ENCODE results near the gene PTPN1. TPM values are rescaled to one million over a fixed set of nuclear protein-coding genes. Genes with fewer than 3 reads are reported as not detected.

Gene PTPN1
- total RNA-seq, 1 experiment from 2014 or later: 65.2 TPM

DNA sequence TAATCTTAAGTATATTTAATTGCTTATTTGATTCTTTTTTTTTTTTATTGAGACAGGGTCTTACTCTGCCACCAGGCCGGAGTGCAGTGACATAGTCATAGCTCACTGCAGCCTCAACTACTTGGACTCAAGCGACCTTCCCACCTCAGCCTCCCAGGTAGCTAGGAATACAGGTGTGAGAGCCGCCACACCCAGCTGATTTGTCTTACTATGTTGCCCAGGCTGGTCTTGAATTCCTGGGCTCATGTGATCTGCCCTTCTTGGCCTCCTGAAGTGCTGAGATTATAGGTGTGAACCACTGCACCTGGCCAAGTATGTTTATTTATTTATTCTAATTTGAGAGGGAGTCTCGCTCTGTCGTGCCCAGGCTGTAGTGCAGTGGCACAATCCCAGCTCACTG is 38.2 kb downstream of the PTPN1 start:
- no peaks in the 10 kb centered on the region for H3K27me3 ChIP-seq (replicated peaks; ENCODE audit: control insufficient read depth, insufficient read depth, low read length)
- no peak overlapping the region for H3K4me3 ChIP-seq (ENCODE audit: low read depth, low read length)
- no peak overlapping the region for H3K27ac Mint-ChIP-seq (ENCODE audit: unreplicated experiment)
- BruUV-seq (replicated peaks): no TSS peak
- POLR2A ChIA-PET: interaction anchor here (0.7 to 1.0 kb wide), 2 partner anchors 13 to 48 kb away, joined by 3 to 4 read pairs; no protein-coding TSS in a partner anchor
- TF ChIP-seq, protein P1, sequence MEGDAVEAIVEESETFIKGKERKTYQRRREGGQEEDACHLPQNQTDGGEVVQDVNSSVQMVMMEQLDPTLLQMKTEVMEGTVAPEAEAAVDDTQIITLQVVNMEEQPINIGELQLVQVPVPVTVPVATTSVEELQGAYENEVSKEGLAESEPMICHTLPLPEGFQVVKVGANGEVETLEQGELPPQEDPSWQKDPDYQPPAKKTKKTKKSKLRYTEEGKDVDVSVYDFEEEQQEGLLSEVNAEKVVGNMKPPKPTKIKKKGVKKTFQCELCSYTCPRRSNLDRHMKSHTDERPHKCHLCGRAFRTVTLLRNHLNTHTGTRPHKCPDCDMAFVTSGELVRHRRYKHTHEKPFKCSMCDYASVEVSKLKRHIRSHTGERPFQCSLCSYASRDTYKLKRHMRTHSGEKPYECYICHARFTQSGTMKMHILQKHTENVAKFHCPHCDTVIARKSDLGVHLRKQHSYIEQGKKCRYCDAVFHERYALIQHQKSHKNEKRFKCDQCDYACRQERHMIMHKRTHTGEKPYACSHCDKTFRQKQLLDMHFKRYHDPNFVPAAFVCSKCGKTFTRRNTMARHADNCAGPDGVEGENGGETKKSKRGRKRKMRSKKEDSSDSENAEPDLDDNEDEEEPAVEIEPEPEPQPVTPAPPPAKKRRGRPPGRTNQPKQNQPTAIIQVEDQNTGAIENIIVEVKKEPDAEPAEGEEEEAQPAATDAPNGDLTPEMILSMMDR (IDR thresholded peaks at IDR 0.05; ENCODE audit: insufficient read depth in 1 of 2, low read depth in 1 of 2, low read length in 1 of 2, severe bottlenecking in 1 of 2, unreplicated experiment in 1 of 2): no peak
- no peak overlapping the region for H3K4me3 Mint-ChIP-seq (ENCODE audit: unreplicated experiment)
- no peaks in the 10 kb centered on the region for H3K9me3 Mint-ChIP-seq (ENCODE audit: unreplicated experiment)
- H3K9me3 ChIP-seq: no peaks in the 10 kb centered on the region
- no peaks in the 10 kb centered on the region for H3K27me3 Mint-ChIP-seq (ENCODE audit: insufficient read depth, unreplicated experiment)
- no peaks in the 10 kb centered on the region for H3K4me1 Mint-ChIP-seq (ENCODE audit: low read depth, unreplicated experiment)
- DNase-seq: no peak
- intact Hi-C loops (cut with micrococcal nuclease; ENCODE audit: unreplicated experiment): no loop called here
- H3K4me1 ChIP-seq: no peaks in the 10 kb centered on the region
- peaks cover 6% of the 10 kb centered on the region for H3K36me3 Mint-ChIP-seq (ENCODE audit: insufficient read depth, unreplicated experiment)
- H3K36me3 ChIP-seq (ENCODE audit: control insufficient read depth, insufficient read depth, low read length): no peaks in the 10 kb centered on the region
- CTCF ChIA-PET: no interaction called here

GRCh38 chr20:50550531-50550930 is 40.3 kb downstream of the PTPN1 start:
- Mint-ChIP-seq H3K4me1 (ENCODE audit: low read depth, unreplicated experiment) (no peaks in the 10 kb centered on the region), H3K4me3 (ENCODE audit: unreplicated experiment) (no peak overlapping the region), H3K9me3 (ENCODE audit: unreplicated experiment) (no peaks in the 10 kb centered on the region), H3K36me3 (ENCODE audit: insufficient read depth, unreplicated experiment) (peaks cover 6% of the 10 kb centered on the region), H3K27me3 (ENCODE audit: insufficient read depth, unreplicated experiment) (no peaks in the 10 kb centered on the region), H3K27ac (ENCODE audit: unreplicated experiment) (no peak overlapping the region)
- DNase-seq: no peak
- no peaks in the 10 kb centered on the region for H3K27me3 ChIP-seq (replicated peaks; ENCODE audit: control insufficient read depth, insufficient read depth, low read length)
- TF ChIP-seq, protein P1 (IDR thresholded peaks at IDR 0.05; ENCODE audit: insufficient read depth in 1 of 2, low read depth in 1 of 2, low read length in 1 of 2, severe bottlenecking in 1 of 2, unreplicated experiment in 1 of 2): no peak
- CTCF ChIA-PET: interaction anchor here (0.5 to 1.1 kb wide), 3 partner anchors 20 to 243 kb away, joined by 3 to 4 read pairs (median 3); no protein-coding TSS in a partner anchor
- intact Hi-C loops (cut with micrococcal nuclease; ENCODE audit: unreplicated experiment): no loop called here
- BruUV-seq (replicated peaks): no TSS peak
- no peak overlapping the region for H3K4me3 ChIP-seq (ENCODE audit: low read depth, low read length)
- POLR2A ChIA-PET: no interaction called here
- no peaks in the 10 kb centered on the region for H3K36me3 ChIP-seq (ENCODE audit: control insufficient read depth, insufficient read depth, low read length)
- H3K4me1 ChIP-seq: no peaks in the 10 kb centered on the region
- peaks cover 5% of the 10 kb centered on the region; the same call in 1 of the 2 replicates for H3K9me3 ChIP-seq

GRCh38 chr20:50551288-50551687 is 41.1 kb downstream of the PTPN1 start:
- peaks cover 6% of the 10 kb centered on the region for H3K36me3 Mint-ChIP-seq (ENCODE audit: insufficient read depth, unreplicated experiment)
- TF ChIP-seq, protein P1 (IDR thresholded peaks at IDR 0.05; ENCODE audit: insufficient read depth in 1 of 2, low read depth in 1 of 2, low read length in 1 of 2, severe bottlenecking in 1 of 2, unreplicated experiment in 1 of 2): no peak
- no peak overlapping the region for H3K27ac Mint-ChIP-seq (ENCODE audit: unreplicated experiment)
- no peaks in the 10 kb centered on the region for H3K9me3 Mint-ChIP-seq (ENCODE audit: unreplicated experiment)
- no peaks in the 10 kb centered on the region for H3K27me3 Mint-ChIP-seq (ENCODE audit: insufficient read depth, unreplicated experiment)
- intact Hi-C loops (cut with micrococcal nuclease; ENCODE audit: unreplicated experiment): no loop called here
- no peaks in the 10 kb centered on the region for H3K4me1 ChIP-seq
- H3K4me3 ChIP-seq (ENCODE audit: low read depth, low read length): no peak overlapping the region
- ChIA-PET CTCF (interaction anchor here (0.5 to 1.1 kb wide), 3 partner anchors 19 to 242 kb away, joined by 3 to 4 read pairs (median 3); no protein-coding TSS in a partner anchor), POLR2A (interaction anchor here (0.5 kb wide), 1 partner anchor 379 kb away, joined by 3 read pairs; no protein-coding TSS in a partner anchor)
- H3K4me1 Mint-ChIP-seq (ENCODE audit: low read depth, unreplicated experiment): no peaks in the 10 kb centered on the region
- no peak overlapping the region for H3K4me3 Mint-ChIP-seq (ENCODE audit: unreplicated experiment)
- no peak for DNase-seq
- H3K27me3 ChIP-seq (replicated peaks; ENCODE audit: control insufficient read depth, insufficient read depth, low read length): no peaks in the 10 kb centered on the region
- no TSS peak for BruUV-seq (replicated peaks)
- H3K9me3 ChIP-seq: peaks cover 5% of the 10 kb centered on the region; the same call in 1 of the 2 replicates
- H3K36me3 ChIP-seq (ENCODE audit: control insufficient read depth, insufficient read depth, low read length): no peaks in the 10 kb centered on the region

Measured in Caco-2 (cell line).